COLO668 (cell line): ENCODE results near the gene SLBP.

Experiments used
- DNase-seq: peaks from one replicate; lab custom pipeline; 2025; ENCODE audit not compliant: unreplicated experiment; lab: John Stamatoyannopoulos, UW

The SLBP gene

GRCh38 chr4:1727117-1728031 is 15.3 kb upstream of the SLBP start:
- DNase-seq, result no peak

GRCh38 chr4:1726146-1726934 is 14.2 kb upstream of the SLBP start:
- DNase-seq, result peak; percentile 87

- DNase-seq, result no peak
These were observed 13.4 kb upstream of the SLBP start for GRCh38 chr4:1725521-1725920.

- DNase-seq, result no peak
These were observed 11.1 kb upstream of the SLBP start for GRCh38 chr4:1723131-1723801.

- DNase-seq, result no peak
These were observed 10.5 kb upstream of the SLBP start for GRCh38 chr4:1722551-1723118.

- DNase-seq, result peak; percentile 51
These were observed 9.8 kb upstream of the SLBP start for GRCh38 chr4:1721666-1722550.

GRCh38 chr4:1721003-1721665 is 9.0 kb upstream of the SLBP start, which contains the start of the genes TACC3 and TMEM129:
Gene TACC3 (plus strand): TSS chr4:1721521. CDS start chr4:1723422, 1,901 bp downstream.
Gene TMEM129 (minus strand): TSS chr4:1721323. CDS start chr4:1720837, 486 bp downstream.
- DNase-seq, result peak; percentile 99

- peak; percentile 61 for DNase-seq
These were observed 8.3 kb upstream of the SLBP start for GRCh38 chr4:1720163-1720983.

GRCh38 chr4:1718095-1718850 is 6.2 kb upstream of the SLBP start:
- peak; percentile 81 for DNase-seq

GRCh38 chr4:1717129-1718094 is 5.3 kb upstream of the SLBP start:
- peak; percentile 11 for DNase-seq

- DNase-seq, result no peak
These were observed 4.2 kb upstream of the SLBP start for GRCh38 chr4:1716065-1716945.

GRCh38 chr4:1715002-1715758 is 3.1 kb upstream of the SLBP start:
- DNase-seq, result peak; percentile 16

GRCh38 chr4:1714303-1715001 is 2.3 kb upstream of the SLBP start:
- DNase-seq, result peak; percentile 29
